ENCODE measurements around the gene KIAA1549.
"Not testable (repeated sequence)": the region's sequence is repeated elsewhere in the genome, so short reads cannot be mapped to it uniquely, and the experiment has no call there.

KIAA1549 gene

DNA sequence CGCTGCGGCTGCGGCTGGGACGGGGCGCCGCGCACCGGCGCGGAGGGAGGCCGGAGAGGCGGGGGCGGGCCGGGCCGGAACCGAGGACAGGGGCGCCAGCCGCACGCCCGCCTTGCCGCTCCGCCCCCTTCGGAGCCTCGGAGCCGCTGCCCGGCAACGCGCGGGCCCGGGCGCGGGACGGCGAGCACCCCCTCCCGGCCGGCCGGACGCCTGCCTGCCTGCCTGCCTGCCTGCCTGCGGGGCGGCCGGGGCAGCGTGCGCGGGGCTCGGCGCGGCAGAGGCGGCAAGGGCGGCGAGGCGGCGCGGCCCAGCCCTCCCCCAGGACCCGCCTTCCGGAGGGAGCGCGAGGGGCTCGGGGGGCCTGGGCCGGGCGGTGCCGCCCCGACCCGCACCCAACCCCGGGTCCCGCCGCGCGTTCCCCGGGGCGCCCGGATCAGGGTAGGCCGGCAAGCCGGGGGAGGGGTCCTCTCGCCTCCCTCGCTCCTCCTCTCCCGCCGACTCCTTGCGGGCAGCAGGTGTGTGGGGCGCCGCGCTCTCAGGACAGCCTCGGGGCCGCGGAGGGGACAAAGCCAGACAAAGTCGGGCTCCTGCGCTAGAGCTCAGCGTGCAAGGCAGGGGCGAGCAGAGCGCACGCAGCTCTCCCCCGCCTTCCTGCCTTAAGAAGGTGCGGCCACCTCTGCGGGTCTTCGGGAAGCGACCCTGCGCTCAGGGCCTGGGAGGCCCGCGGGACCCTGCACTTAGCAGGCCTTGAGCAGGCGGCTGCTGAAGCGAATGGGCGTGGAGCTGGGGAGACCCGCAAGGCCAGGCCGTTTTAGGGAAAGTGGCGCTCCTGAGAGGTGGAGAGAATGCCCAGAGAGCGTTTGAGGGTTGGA lies at the start of gene KIAA1549:
KIAA1549 (minus strand) TSS at position 58 of the 872 bp plus-strand sequence. CDS start 120 bp downstream, outside the sequence.
- DNase-seq = no peak

- no peak for DNase-seq
These were observed 48.2 kb upstream of the KIAA1549 start for GRCh38 chr7:139029353-139029752.

DNA sequence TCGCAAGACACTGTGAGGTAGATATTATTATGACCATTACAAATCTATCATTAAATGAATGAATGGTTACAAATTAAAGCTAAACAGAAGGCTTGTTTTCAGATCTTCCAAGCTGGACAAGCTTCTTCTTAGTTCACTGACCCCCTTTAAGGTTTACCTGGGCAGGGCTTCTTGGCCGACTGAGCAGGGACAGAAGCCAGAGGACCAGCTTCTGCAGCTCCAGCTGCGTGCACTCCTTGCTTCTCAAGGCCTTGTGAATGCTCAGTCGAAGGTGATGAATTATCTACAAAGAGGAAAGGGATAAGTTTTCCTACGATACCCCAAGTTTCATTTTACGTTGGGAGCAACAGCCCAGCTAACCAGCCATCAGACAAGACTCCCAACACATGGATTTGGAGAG lies 45.4 kb upstream of the KIAA1549 start:
- DNase-seq = no peak

DNA sequence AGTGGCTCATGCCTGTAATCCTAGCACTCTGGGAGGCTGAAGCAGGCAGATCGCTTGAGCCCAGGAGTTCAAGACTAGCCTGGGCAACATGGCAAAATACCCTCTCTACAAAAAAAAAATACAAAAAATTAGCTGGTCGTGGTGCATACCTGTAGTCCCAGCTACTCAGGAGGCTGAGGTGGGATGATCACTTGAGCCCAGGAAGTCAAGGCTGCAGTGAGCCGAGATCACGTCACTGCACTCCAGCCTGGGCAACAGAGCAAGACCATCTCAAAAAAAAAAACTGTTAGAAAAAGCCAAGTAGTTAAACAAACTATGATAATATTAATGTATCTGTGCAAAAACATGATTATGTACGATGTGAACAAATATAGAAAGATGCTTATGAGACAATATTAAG lies 44.7 kb upstream of the KIAA1549 start:
- not testable (repeated sequence) for DNase-seq

GRCh38 chr7:139023076-139023475 lies 41.9 kb upstream of the KIAA1549 start:
- no peak for DNase-seq

GRCh38 chr7:139022286-139022685 lies 41.1 kb upstream of the KIAA1549 start:
- DNase-seq = no peak

GRCh38 chr7:139018910-139019309 lies 37.7 kb upstream of the KIAA1549 start:
- no peak for DNase-seq

DNA sequence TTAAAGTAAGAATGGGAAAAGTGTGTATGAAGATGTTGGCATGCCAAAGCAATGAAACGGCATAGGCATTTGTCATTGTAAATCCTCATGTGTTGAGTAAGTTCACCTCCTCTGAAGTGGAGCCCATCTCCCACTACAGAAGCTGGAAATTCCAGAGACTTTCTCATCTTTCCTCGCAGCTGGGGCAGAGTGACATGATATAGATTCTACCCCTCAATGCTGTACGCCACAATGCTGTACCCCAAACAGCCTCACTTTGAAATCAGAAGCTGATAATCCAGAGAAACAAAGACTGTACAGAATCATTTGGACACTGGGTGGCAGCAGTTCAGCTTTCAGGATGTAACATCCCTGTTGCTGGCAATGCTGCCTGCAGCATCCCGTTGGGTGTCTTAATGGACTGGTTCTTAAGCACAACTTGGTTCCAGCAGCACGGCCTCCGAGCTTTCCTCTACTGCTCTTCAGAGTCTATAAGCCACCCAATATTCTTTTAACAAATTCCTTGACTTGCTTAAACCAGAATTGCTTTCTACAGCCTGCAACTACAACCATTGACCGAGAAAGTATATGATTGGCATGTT lies 35.8 kb upstream of the KIAA1549 start:
- DNase-seq = peak; percentile 38

- DNase-seq = no peak
These were observed 30.2 kb upstream of the KIAA1549 start for GRCh38 chr7:139011373-139011772.

GRCh38 chr7:139004321-139005090 lies 23.3 kb upstream of the KIAA1549 start:
- no peak for DNase-seq

GRCh38 chr7:138999414-138999813 lies 18.2 kb upstream of the KIAA1549 start:
- no peak for DNase-seq

DNA sequence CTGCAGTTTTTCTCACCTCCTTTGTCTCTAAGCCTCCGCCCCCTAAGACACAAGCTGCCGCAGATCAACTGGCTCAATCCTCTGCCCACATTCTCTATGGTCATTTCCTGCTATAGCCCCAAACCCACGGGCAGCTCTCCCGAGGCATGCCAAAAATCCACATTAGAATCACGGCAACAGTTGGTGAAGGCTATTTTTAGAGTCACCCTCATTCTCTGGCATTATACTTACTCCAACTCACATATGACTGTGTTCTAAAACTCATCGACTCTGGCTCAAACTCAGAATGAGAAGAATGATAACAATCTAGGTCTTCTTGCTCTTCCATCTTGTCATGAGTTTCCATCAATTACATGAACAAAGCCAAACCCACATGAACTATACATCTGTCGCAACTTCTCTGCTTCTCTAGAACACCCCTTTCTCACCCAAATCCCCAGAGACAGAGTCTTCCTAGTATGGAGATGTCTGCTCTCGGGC lies 10.9 kb upstream of the KIAA1549 start:
- DNase-seq = no peak

- no peak for DNase-seq
These were observed 6.5 kb upstream of the KIAA1549 start for GRCh38 chr7:138987686-138988085.

DNA sequence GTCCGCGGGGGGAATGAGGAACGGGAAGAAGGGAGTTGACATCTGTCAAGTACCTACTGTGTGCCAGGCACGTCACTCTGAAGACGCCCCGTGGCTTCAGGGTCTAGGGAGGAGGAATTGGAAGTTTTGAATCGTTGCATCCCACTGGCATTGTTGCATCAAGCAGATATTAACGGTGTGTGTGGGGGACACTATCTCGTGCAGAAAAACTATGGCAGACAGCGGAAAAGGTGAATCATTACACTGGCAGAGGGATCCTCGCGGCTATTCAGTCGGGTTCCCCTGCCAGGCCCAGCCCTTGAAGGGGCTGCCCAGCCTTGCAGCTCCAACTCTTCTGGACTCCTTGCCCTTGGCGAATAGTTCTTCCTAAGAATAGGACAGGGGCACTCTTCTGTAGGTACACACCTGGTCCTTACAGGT lies 1.0 kb upstream of the KIAA1549 start:
- DNase-seq = no peak

DNA sequence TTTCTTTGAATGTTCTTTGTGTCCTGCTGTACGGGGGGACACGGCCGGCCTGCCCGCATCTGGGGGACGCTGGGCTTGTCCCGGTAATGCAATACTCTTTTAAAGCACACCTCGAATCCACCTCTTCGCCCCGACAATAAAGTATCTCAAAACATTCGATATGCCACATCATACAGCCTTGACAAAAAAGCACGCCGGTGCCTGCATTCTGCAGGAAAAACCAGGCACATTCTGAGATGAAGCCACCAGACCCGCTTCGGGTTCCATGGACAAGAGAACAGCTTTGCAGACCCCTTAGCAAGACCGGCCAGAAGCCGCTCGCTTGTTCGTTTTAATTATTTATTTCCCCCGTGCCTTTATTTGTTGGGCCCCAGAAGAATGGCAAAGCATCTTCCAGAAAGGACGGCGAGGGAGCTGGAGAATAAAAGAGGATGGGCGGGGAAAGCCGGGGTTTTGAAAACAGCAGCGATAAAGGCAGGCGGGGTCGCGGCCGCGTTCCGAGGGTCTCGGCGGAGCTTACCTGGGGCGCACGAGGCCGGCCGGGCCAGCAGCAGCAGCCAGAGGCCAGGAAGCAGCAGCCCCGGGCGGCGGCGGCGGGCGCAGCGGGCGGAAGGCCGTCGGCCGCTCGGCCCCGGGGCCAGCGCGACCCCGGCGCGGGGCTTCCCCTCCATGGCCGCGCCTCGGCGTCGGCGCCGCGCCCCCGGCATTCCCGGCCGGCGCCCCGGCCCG lies 462 bp downstream of the KIAA1549 start:
- DNase-seq = no peak

GRCh38 chr7:138979988-138980562 lies 1.1 kb downstream of the KIAA1549 start:
- no peak for DNase-seq

DNA sequence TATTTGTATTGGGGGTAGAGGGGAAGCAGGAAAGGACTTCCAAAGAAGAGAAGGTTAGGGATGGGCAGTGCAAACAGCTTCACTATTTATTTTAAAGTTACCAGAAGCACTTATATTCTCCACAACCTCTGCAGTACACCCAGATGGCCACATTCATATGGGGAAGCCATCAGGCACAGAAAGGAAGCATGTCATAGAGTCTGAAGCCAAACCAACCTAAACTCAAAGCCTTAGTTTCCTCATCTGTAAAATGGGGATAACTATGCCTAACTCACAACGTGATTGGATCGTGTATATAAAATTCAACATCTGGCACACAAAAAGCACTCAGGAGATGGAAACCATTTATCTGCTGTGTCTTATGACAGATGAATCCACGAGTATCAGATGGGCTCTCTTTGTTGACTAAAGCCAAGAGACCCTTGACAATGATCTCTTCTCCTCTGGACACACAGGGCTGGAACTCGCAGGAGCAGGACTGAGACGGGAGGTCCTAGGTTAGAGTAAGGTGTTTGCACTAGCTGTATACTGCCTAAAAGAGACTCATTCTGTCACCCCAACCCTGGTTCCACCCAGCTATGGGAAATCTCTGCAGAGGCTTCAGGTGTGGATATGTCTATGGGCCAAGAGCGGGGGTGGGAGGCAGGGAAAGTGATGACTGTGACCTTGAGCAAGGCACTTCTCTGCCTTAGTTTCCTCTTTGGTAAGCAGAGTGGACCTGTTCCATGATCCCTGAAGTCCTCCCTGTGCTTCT lies 1.8 kb downstream of the KIAA1549 start:
- DNase-seq = no peak

DNA sequence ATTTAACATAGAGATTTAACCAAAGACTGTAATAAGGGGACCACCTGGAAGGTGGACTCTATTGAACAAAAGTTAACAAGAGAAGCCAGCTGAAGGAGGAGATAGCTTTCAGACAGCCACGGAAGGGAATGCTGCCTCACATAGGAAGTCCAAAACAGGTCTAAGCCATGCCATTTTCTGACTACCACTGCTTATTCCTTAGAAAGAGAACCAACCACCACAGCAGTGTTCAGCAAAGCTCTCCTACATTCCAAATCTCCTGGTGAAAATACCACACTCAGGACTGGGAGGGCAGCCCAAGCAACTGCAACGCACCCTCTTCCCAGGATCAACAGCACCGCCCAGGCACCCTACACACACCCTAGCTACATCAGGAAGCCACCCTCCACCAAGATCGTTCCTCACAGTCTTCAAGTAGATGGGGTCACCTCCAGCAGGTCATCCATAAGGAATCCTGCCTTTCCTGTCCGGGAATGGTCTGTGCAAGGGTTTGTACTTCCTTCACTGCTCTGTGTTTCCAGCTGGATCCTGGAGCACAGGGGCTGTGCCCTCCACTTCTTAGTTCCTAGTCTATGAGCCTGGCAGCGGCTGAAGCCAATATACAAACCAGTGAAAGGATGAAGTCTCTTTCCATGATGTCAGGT lies 2.5 kb downstream of the KIAA1549 start:
- DNase-seq = no peak

GRCh38 chr7:138976161-138976560 lies 5.0 kb downstream of the KIAA1549 start:
- DNase-seq = not testable (repeated sequence)

GRCh38 chr7:138975343-138976104 lies 5.7 kb downstream of the KIAA1549 start:
- DNase-seq = no peak
